Keratinocyte (primary cell): ENCODE data around the gene CHFR. TPM values are rescaled to one million over a fixed set of nuclear protein-coding genes. Genes with fewer than 3 reads are reported as not detected.
"Not testable (repeated sequence)": the region's sequence is repeated elsewhere in the genome, so short reads cannot be mapped to it uniquely, and the experiment has no call there.

Source experiments
- DNase-seq: peaks from one replicate; pipeline ENCODE4 v3.0.0-alpha.2; 2011; ENCODE audit warnings: low read depth, missing footprints, low spot score
- FAIRE-seq: peaks from 2 replicates; lab custom pipeline; 2011; peaks lifted over from hg19 to GRCh38; lab: Jason Lieb, UNC
- H2AFZ ChIP-seq: 2 replicates; pipeline ENCODE4 v1.6.0; 2012; ENCODE audit warnings: low read length, control low read depth, inconsistent platforms; ENCODE audit not compliant: control insufficient read depth
- H3K27ac ChIP-seq: 2 replicates; pipeline ENCODE4 v1.5.1; 2011; ENCODE audit warnings: low read length; ENCODE audit not compliant: control insufficient read depth, insufficient read depth
- H3K27me3 ChIP-seq: 3 replicates; pipeline ENCODE4 v1.6.0; 2011; ENCODE audit warnings: low read length; ENCODE audit not compliant: control insufficient read depth, insufficient read depth; ENCODE audit errors: extremely low read depth
- H3K36me3 ChIP-seq, 2 experiments: 2 replicates in 1 of 2; 3 replicates in 1 of 2; pipeline ENCODE4 v1.5.1; 2011; ENCODE audit warnings: low read length in 2 of 2, mild to moderate bottlenecking in 1 of 2; ENCODE audit not compliant: control insufficient read depth in 2 of 2, insufficient read depth in 2 of 2; ENCODE audit errors: extremely low read depth in 1 of 2
- H3K4me1 ChIP-seq: 3 replicates; pipeline ENCODE4 v1.5.1; 2011; ENCODE audit warnings: low read length; ENCODE audit not compliant: control insufficient read depth, insufficient read depth; ENCODE audit errors: extremely low read depth
- H3K4me2 ChIP-seq: 3 replicates; pipeline ENCODE4 v1.6.0; 2011; ENCODE audit warnings: low read depth, low read length; ENCODE audit not compliant: control insufficient read depth, insufficient read depth; ENCODE audit errors: extremely low read depth
- H3K4me3 ChIP-seq, 3 experiments: fragments of 200-600 bp in 1 of 3; sonication (generic) in 1 of 3; 2 replicates in 2 of 3; 3 replicates in 1 of 3; pipeline ENCODE4 v1.5.1; 2011 to 2016; ENCODE audit warnings: low read length in 3 of 3, mild to moderate bottlenecking in 3 of 3, control low read depth in 2 of 3, inconsistent platforms in 1 of 3, low read depth in 1 of 3, mixed read lengths in 1 of 3, mixed run types in 1 of 3, moderate library complexity in 1 of 3; ENCODE audit not compliant: control insufficient read depth in 2 of 3, insufficient read depth in 2 of 3; ENCODE audit errors: extremely low read depth in 1 of 3
- H3K79me2 ChIP-seq: 2 replicates; pipeline ENCODE4 v1.6.0; 2012; ENCODE audit warnings: low read length; ENCODE audit not compliant: control insufficient read depth, insufficient read depth
- H3K9ac ChIP-seq: 3 replicates; pipeline ENCODE4 v1.6.0; 2011; ENCODE audit warnings: low read length; ENCODE audit not compliant: control insufficient read depth, insufficient read depth; ENCODE audit errors: extremely low read depth
- H3K9me1 ChIP-seq: 3 replicates; pipeline ENCODE4 v1.6.0; 2011; ENCODE audit warnings: low read length; ENCODE audit not compliant: control insufficient read depth, insufficient read depth; ENCODE audit errors: extremely low read depth
- H3K9me3 ChIP-seq: 2 replicates; pipeline ENCODE4 v1.5.1; 2012; ENCODE audit warnings: low read depth, low read length; ENCODE audit not compliant: control insufficient read depth
- H4K20me1 ChIP-seq: 3 replicates; pipeline ENCODE4 v1.6.0; 2011; ENCODE audit warnings: low read length; ENCODE audit not compliant: control insufficient read depth, insufficient read depth; ENCODE audit errors: extremely low read depth
- CTCF ChIP-seq, 3 experiments: IDR thresholded peaks in 1 of 3; conservative IDR thresholded peaks in 1 of 3; optimal IDR thresholded peaks in 1 of 3; 2 replicates in 2 of 3; 3 replicates in 1 of 3; pipeline versions ENCODE3 to v1.5.1; 2011; ENCODE audit warnings: low read length in 3 of 3, mild to moderate bottlenecking in 3 of 3, moderate library complexity in 2 of 3, control low read depth in 1 of 3, inconsistent platforms in 1 of 3; ENCODE audit not compliant: insufficient read depth in 2 of 3; ENCODE audit errors: extremely low read depth in 1 of 3
- EZH2 ChIP-seq: IDR thresholded peaks from one replicate; pipeline ENCODE4 v1.6.1; 2012; ENCODE audit warnings: inconsistent platforms, mild to moderate bottlenecking, low read length, moderate library complexity
- dilution Hi-C: fragments of 300-500 bp; cut with MboI; formaldehyde crosslinking; loops from one replicate; pipeline ENCODE4 v1.7.0; 2020; ENCODE audit warnings: low sequenced_read_pairs; ENCODE audit not compliant: extremely low pct_ligation_motif_present
- polyA plus RNA-seq, 5 experiments: library from polyadenylated mRNA; depleted of rRNA in 3 of 5; stranded (reverse) in 3 of 5; stranded (forward) in 1 of 5; unstranded in 1 of 5; fragments of >200 nt; gene quantifications; 1 replicate in 1 of 5; 2 replicates in 3 of 5; 3 replicates in 1 of 5; pipeline versions ENCODE4 v1.2.1 to v1.2.3, GENCODE V29; 2011 to 2012; ENCODE audit warnings: missing spikeins in 2 of 5, low read depth in 1 of 5, low replicate concordance in 1 of 5

CHFR gene
- polyA plus RNA-seq, 1 donor (not counting 4 experiments of a cell fraction or from before 2014, with no cell fraction given): 35.8 TPM

GRCh38 chr12:132886529-132887477 lies 602 bp downstream of the CHFR start:
- FAIRE-seq (no peak), DNase-seq (no peak)
- dilution Hi-C loops: no loop called here
- Histone ChIP-seq H3K9me3 (no peaks in the 10 kb centered on the region), H2AFZ (no peak overlapping the region), H3K4me1 (peaks cover 10% of the 10 kb centered on the region), H3K27me3 (no peaks in the 10 kb centered on the region), H3K9ac (peak overlapping the region; percentile 99), H4K20me1 (no peaks in the 10 kb centered on the region), H3K27ac (no peak overlapping the region), H3K9me1 (no peaks in the 10 kb centered on the region), H3K79me2 (peaks cover 38% of the 10 kb centered on the region), H3K4me3 (peak overlapping the region; percentile 68 to 83 (median 79)), H3K4me2 (peak overlapping the region; percentile 72), H3K36me3 (peaks cover 7 to 8% of the 10 kb centered on the region in 2 experiments)
- no peak for TF ChIP-seq CTCF (optimal IDR thresholded peaks at IDR 0.05 in 1 of 3, IDR thresholded peaks at IDR 0.05 in 1 of 3, conservative IDR thresholded peaks at IDR 0.05 in 1 of 3; ENCODE audit: extremely low read depth in 1 of 3, insufficient read depth in 2 of 3, low read length in 3 of 3)
- no peak for TF ChIP-seq EZH2

- Histone ChIP-seq H3K4me2 (no peak overlapping the region), H3K9ac (no peak overlapping the region), H3K9me3 (no peaks in the 10 kb centered on the region), H3K27me3 (no peaks in the 10 kb centered on the region), H3K36me3 (peaks cover 11 to 17% of the 10 kb centered on the region in 2 experiments), H3K4me1 (peaks cover 4% of the 10 kb centered on the region), H3K79me2 (peaks cover 51% of the 10 kb centered on the region), H3K27ac (no peak overlapping the region), H3K4me3 (no peak overlapping the region), H4K20me1 (no peaks in the 10 kb centered on the region), H3K9me1 (no peaks in the 10 kb centered on the region), H2AFZ (no peak overlapping the region)
- dilution Hi-C loops: no loop called here
- TF ChIP-seq CTCF (optimal IDR thresholded peaks at IDR 0.05 in 1 of 3, IDR thresholded peaks at IDR 0.05 in 1 of 3, conservative IDR thresholded peaks at IDR 0.05 in 1 of 3; ENCODE audit: extremely low read depth in 1 of 3, insufficient read depth in 2 of 3, low read length in 3 of 3): no peak
- no peak for TF ChIP-seq EZH2
- no peak for DNase-seq
- FAIRE-seq: no peak
Observed at GRCh38 chr12:132881818-132882217, 5.6 kb downstream of the CHFR start.

GRCh38 chr12:132874620-132875019 lies 12.8 kb downstream of the CHFR start:
- H4K20me1 ChIP-seq, H3K4me3 ChIP-seq, FAIRE-seq, dilution Hi-C loops, H3K9me1 ChIP-seq, H3K9ac ChIP-seq, H3K27me3 ChIP-seq, H3K4me1 ChIP-seq, H2AFZ ChIP-seq, H3K9me3 ChIP-seq, H3K4me2 ChIP-seq, H3K79me2 ChIP-seq, DNase-seq, H3K27ac ChIP-seq: not testable (repeated sequence)
- peaks cover 23 to 41% of the 10 kb centered on the region in 2 experiments for H3K36me3 ChIP-seq
